Nephron progenitor cell (in vitro differentiated cells): Measurements from ENCODE around the gene ANKRD66.
"Not testable (repeated sequence)": the region's sequence is repeated elsewhere in the genome, so short reads cannot be mapped to it uniquely, and the experiment has no call there.

Experiments
- DNase-seq: peaks from one replicate; pipeline ENCODE4 v3.0.0; 2021
- H3K27ac Mint-ChIP-seq: 2 replicates; pipeline ENCODE4 v1.8.0; 2021; ENCODE audit warnings: mild to moderate bottlenecking, moderate library complexity, mixed read lengths
- H3K27me3 Mint-ChIP-seq: 2 replicates; pipeline ENCODE4 v1.8.0; 2021; ENCODE audit warnings: mild to moderate bottlenecking, low read depth, mixed read lengths; ENCODE audit not compliant: poor library complexity
- H3K36me3 Mint-ChIP-seq: 2 replicates; pipeline ENCODE4 v1.8.0; 2021; ENCODE audit warnings: low read depth, mixed read lengths
- H3K4me1 Mint-ChIP-seq: 2 replicates; pipeline ENCODE4 v1.8.0; 2021; ENCODE audit warnings: mixed read lengths
- H3K4me3 Mint-ChIP-seq: 2 replicates; pipeline ENCODE4 v1.8.0; 2021; ENCODE audit warnings: mild to moderate bottlenecking, moderate library complexity, mixed read lengths
- H3K9me3 Mint-ChIP-seq: 2 replicates; pipeline ENCODE4 v1.8.0; 2021; ENCODE audit warnings: mild to moderate bottlenecking, moderate library complexity, mixed read lengths
- CTCF ChIP-seq: fragments of 200-600 bp; sonication (generic); IDR thresholded peaks from 2 replicates; pipeline ENCODE4 v1.5.0; 2021; ENCODE audit warnings: antibody characterized with exemption

ANKRD66 gene

GRCh38 chr6:46743425-46744158, 3.1 kb upstream of the ANKRD66 start:
- no peak overlapping the region for H3K4me3 Mint-ChIP-seq
- no peaks in the 10 kb centered on the region for H3K4me1 Mint-ChIP-seq
- no peaks in the 10 kb centered on the region for H3K36me3 Mint-ChIP-seq
- no peak overlapping the region for H3K27ac Mint-ChIP-seq
- H3K27me3 Mint-ChIP-seq: peaks cover 5% of the 10 kb centered on the region
- H3K9me3 Mint-ChIP-seq: no peaks in the 10 kb centered on the region
- TF ChIP-seq CTCF: no peak
- DNase-seq: no peak

GRCh38 chr6:46744159-46744725, 2.5 kb upstream of the ANKRD66 start:
- H3K27me3 Mint-ChIP-seq, H3K36me3 Mint-ChIP-seq, H3K9me3 Mint-ChIP-seq, H3K27ac Mint-ChIP-seq, H3K4me1 Mint-ChIP-seq, H3K4me3 Mint-ChIP-seq, DNase-seq: not testable (repeated sequence)

GRCh38 chr6:46745973-46746372, 760 bp upstream of the ANKRD66 start:
- TF ChIP-seq CTCF: no peak
- no peak overlapping the region for H3K4me3 Mint-ChIP-seq
- DNase-seq: no peak
- peak overlapping the region; percentile 1 for H3K27ac Mint-ChIP-seq
- H3K36me3 Mint-ChIP-seq: no peaks in the 10 kb centered on the region
- no peaks in the 10 kb centered on the region for H3K9me3 Mint-ChIP-seq
- no peaks in the 10 kb centered on the region for H3K4me1 Mint-ChIP-seq
- H3K27me3 Mint-ChIP-seq: peaks cover 6% of the 10 kb centered on the region

GRCh38 chr6:46748940-46749503, 2.3 kb downstream of the ANKRD66 start:
- Mint-ChIP-seq H3K4me1 (no peaks in the 10 kb centered on the region), H3K9me3 (no peaks in the 10 kb centered on the region), H3K4me3 (no peak overlapping the region), H3K27ac (no peak overlapping the region), H3K36me3 (no peaks in the 10 kb centered on the region), H3K27me3 (peaks cover 6% of the 10 kb centered on the region)
- DNase-seq: no peak
- no peak for TF ChIP-seq CTCF

- Mint-ChIP-seq H3K9me3 (no peaks in the 10 kb centered on the region), H3K4me1 (no peaks in the 10 kb centered on the region), H3K27ac (no peak overlapping the region), H3K27me3 (peaks cover 4% of the 10 kb centered on the region), H3K36me3 (no peaks in the 10 kb centered on the region), H3K4me3 (no peak overlapping the region)
- TF ChIP-seq CTCF: no peak
- no peak for DNase-seq
These were observed 3.0 kb downstream of the ANKRD66 start for GRCh38 chr6:46749731-46750130.

GRCh38 chr6:46751658-46752057, 4.9 kb downstream of the ANKRD66 start:
- H3K36me3 Mint-ChIP-seq: no peaks in the 10 kb centered on the region
- H3K27me3 Mint-ChIP-seq: peaks cover 3% of the 10 kb centered on the region

More at GRCh38 chr6:46751658-46752057, 4.9 kb downstream of the ANKRD66 start:
- Mint-ChIP-seq H3K4me1 (no peaks in the 10 kb centered on the region), H3K9me3 (no peaks in the 10 kb centered on the region), H3K4me3 (no peak overlapping the region), H3K27ac (no peak overlapping the region)
- no peak for DNase-seq
- no peak for TF ChIP-seq CTCF
